Hepatocyte (in vitro differentiated cells): Measurements from ENCODE around the gene ETV6. TPM values are rescaled to one million over a fixed set of nuclear protein-coding genes. Genes with fewer than 3 reads are reported as not detected.

ENCODE experiments used
- DNase-seq: peaks from one replicate; pipeline ENCODE4 v3.0.0-alpha.2; 2016; ENCODE audit warnings: low spot score
- H2AFZ ChIP-seq: fragments of 200-600 bp; sonication (generic); 2 replicates; pipeline ENCODE4 v1.6.0; 2016; ENCODE audit warnings: antibody characterized with exemption, mild to moderate bottlenecking
- H3K27ac ChIP-seq: fragments of 200-600 bp; sonication (generic); 2 replicates; pipeline ENCODE4 v1.5.1; 2016; ENCODE audit warnings: mild to moderate bottlenecking
- H3K27me3 ChIP-seq: fragments of 200-600 bp; sonication (generic); 2 replicates; pipeline ENCODE4 v1.6.1; 2016
- H3K36me3 ChIP-seq: fragments of 200-600 bp; sonication (generic); replicated peaks from 2 replicates; pipeline ENCODE4 v1.5.1; 2016; ENCODE audit warnings: low read depth; ENCODE audit not compliant: insufficient read depth
- H3K4me1 ChIP-seq: fragments of 200-600 bp; sonication (generic); 2 replicates; pipeline ENCODE4 v1.5.1; 2016; ENCODE audit warnings: mild to moderate bottlenecking, moderate library complexity; ENCODE audit not compliant: insufficient read depth
- H3K4me2 ChIP-seq: fragments of 200-600 bp; sonication (generic); 2 replicates; pipeline ENCODE4 v1.6.0; 2016
- H3K4me3 ChIP-seq: fragments of 200-600 bp; sonication (generic); 2 replicates; pipeline ENCODE4 v1.5.1; 2016; ENCODE audit warnings: mild to moderate bottlenecking
- H3K79me2 ChIP-seq: fragments of 200-600 bp; sonication (generic); 2 replicates; pipeline ENCODE4 v1.6.0; 2017; ENCODE audit warnings: mild to moderate bottlenecking
- H3K9me2 ChIP-seq: fragments of 200-600 bp; sonication (generic); replicated peaks from 2 replicates; pipeline ENCODE4 v1.6.0; 2017; ENCODE audit warnings: mild to moderate bottlenecking; ENCODE audit not compliant: insufficient read depth
- H3K9me3 ChIP-seq: fragments of 200-600 bp; sonication (generic); 2 replicates; pipeline ENCODE4 v1.5.1; 2016; ENCODE audit warnings: low read depth, mild to moderate bottlenecking
- H4K20me1 ChIP-seq: fragments of 200-600 bp; sonication (generic); 2 replicates; pipeline ENCODE4 v1.6.0; 2016; ENCODE audit warnings: mild to moderate bottlenecking; ENCODE audit not compliant: insufficient read depth, poor library complexity, severe bottlenecking
- CTCF ChIP-seq: fragments of 200-600 bp; sonication (generic); IDR thresholded peaks from 2 replicates; pipeline ENCODE4 v1.5.1; 2016; ENCODE audit warnings: antibody characterized with exemption, mild to moderate bottlenecking; ENCODE audit not compliant: poor library complexity
- EZH2 ChIP-seq: fragments of 200-600 bp; sonication (generic); IDR thresholded peaks from 2 replicates; pipeline ENCODE4 v1.6.1; 2016; ENCODE audit warnings: antibody characterized with exemption, mild to moderate bottlenecking, borderline replicate concordance
- EZH2phosphoT487 ChIP-seq: fragments of 200-600 bp; sonication (generic); IDR thresholded peaks from one replicate; pipeline ENCODE4 v1.6.1; 2018; ENCODE audit warnings: antibody characterized with exemption, mild to moderate bottlenecking, low read depth, moderate library complexity; ENCODE audit not compliant: unreplicated experiment, severe bottlenecking
- WGBS: methylation state at CpG from one replicate; pipeline ENCODE4 v1.1.6; 2016; ENCODE audit warnings: low lambda C conversion rate; ENCODE audit errors: missing lambda C conversion rate; 5-methylcytosine and 5-hydroxymethylcytosine counted together
- polyA plus RNA-seq: library from polyadenylated mRNA; unstranded; fragments of >200 nt; fragmentation: Nextera tagmentation; extraction: Ambion mirVana; gene quantifications from 2 replicates; pipeline ENCODE4 v1.2.1, GENCODE V29; 2016
- total RNA-seq: library from RNA; depleted of rRNA; stranded (reverse); fragments of >200 nt; gene quantifications from 2 replicates; pipeline ENCODE4 v1.2.3, GENCODE V29; 2014

ETV6 gene
- total and polyA plus RNA-seq, 2 experiments from 2014 or later, result 8.0 to 9.7 TPM

- Histone ChIP-seq H3K36me3 (no peaks in the 10 kb centered on the region), H3K27me3 (no peaks in the 10 kb centered on the region), H3K4me3 (no peak overlapping the region), H3K4me1 (peaks cover 35% of the 10 kb centered on the region), H2AFZ (no peak overlapping the region), H3K27ac (no peak overlapping the region), H3K9me3 (no peaks in the 10 kb centered on the region), H3K79me2 (peaks cover 86% of the 10 kb centered on the region), H3K9me2 (no peaks in the 10 kb centered on the region), H4K20me1 (no peaks in the 10 kb centered on the region), H3K4me2 (no peak overlapping the region)
- no peak for DNase-seq
- WGBS, result 65% methylated on average over 3 of the region's 3 CpGs
- no peak for TF ChIP-seq EZH2
- TF ChIP-seq EZH2phosphoT487, result no peak
- no peak for TF ChIP-seq CTCF
Measured at GRCh38 chr12:11710906-11711305, 61.4 kb downstream of the ETV6 start.

- no peaks in the 10 kb centered on the region for H3K27me3 ChIP-seq
- no peak overlapping the region for H3K27ac ChIP-seq
- H3K9me2 ChIP-seq, result no peaks in the 10 kb centered on the region
- H3K4me3 ChIP-seq, result no peak overlapping the region
- TF ChIP-seq EZH2phosphoT487, result no peak
- TF ChIP-seq CTCF, result no peak
- no peak for TF ChIP-seq EZH2
- no peaks in the 10 kb centered on the region for H3K9me3 ChIP-seq
- H2AFZ ChIP-seq, result no peak overlapping the region
- no peaks in the 10 kb centered on the region for H3K36me3 ChIP-seq
- no peak for DNase-seq
- no peak overlapping the region for H3K4me2 ChIP-seq
- no peaks in the 10 kb centered on the region for H4K20me1 ChIP-seq
- H3K4me1 ChIP-seq, result peaks cover 29% of the 10 kb centered on the region
- WGBS, result 66% methylated on average over 9 of the region's 9 CpGs
- H3K79me2 ChIP-seq, result peaks cover 86% of the 10 kb centered on the region
Measured at GRCh38 chr12:11711651-11712327, 62.3 kb downstream of the ETV6 start.

DNA sequence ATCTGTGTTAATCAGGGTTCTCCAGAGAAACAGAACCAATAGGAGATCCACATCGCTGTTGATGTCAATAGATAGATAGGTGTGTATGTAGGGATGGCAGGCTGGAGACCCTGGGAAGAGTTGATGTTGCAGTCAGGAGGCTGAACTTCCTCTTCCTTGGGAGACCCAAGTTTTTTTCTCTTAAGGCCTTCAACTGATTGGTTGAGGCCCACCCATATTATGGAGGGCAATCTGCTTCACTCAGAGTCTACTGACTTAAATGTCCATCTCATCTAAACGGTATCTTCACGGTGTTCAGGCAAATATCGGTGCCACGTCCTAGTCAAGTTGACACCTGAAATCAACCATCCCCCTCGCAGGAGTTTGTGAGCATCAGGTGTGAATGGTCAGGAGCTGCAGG is 63.0 kb downstream of the ETV6 start:
- TF ChIP-seq CTCF, result no peak
- TF ChIP-seq EZH2, result no peak
- TF ChIP-seq EZH2phosphoT487, result no peak
- DNase-seq, result no peak
- Histone ChIP-seq H2AFZ (no peak overlapping the region), H3K27ac (no peak overlapping the region), H3K36me3 (no peaks in the 10 kb centered on the region), H3K4me3 (no peak overlapping the region), H3K9me2 (no peaks in the 10 kb centered on the region), H3K79me2 (peaks cover 83% of the 10 kb centered on the region), H4K20me1 (no peaks in the 10 kb centered on the region), H3K9me3 (no peaks in the 10 kb centered on the region), H3K4me2 (no peak overlapping the region), H3K27me3 (no peaks in the 10 kb centered on the region), H3K4me1 (peaks cover 28% of the 10 kb centered on the region)
- WGBS, result 97% methylated on average over 6 of the region's 6 CpGs
